GM12878 (cell line): ENCODE measurements around the gene TPRG1. TPM values are rescaled to one million over a fixed set of nuclear protein-coding genes. Genes with fewer than 3 reads are reported as not detected.

Experiments used
- ATAC-seq: fragments of 200-7000 bp; cut with Tn5 transposase; 3 replicates; pipeline ENCODE4 v1.9.1; 2020; ENCODE audit warnings: mild to moderate bottlenecking, moderate library complexity
- BruUV-seq: library from RNA; stranded (reverse); fragments of 400-500 nt; replicated peaks from 2 replicates; lab custom pipeline; 2021; lab: Mats Ljungman, UMichigan
- CTCF ChIA-PET: fragments of 300-600 bp; sonication (Branson Sonifier 250); formaldehyde crosslinking; extraction: SDS; loops from one replicate; lab custom pipeline; 2021; ENCODE audit warnings: inconsistent platforms; lab: Yijun Ruan, JAX
- POLR2A ChIA-PET: fragments of 350-600 bp; formaldehyde crosslinking; extraction: SDS; loops from one replicate; lab custom pipeline; 2021; ENCODE audit warnings: inconsistent platforms; lab: Charles Lee
- RAD21 ChIA-PET: fragments of 300-600 bp; sonication (Branson Sonifier 250); formaldehyde crosslinking; loops from one replicate; lab custom pipeline; 2023; ENCODE audit warnings: antibody characterized with exemption; ENCODE audit not compliant: unreplicated experiment; lab: Charles Lee
- SMC1A ChIA-PET: fragments of 300-600 bp; sonication (Branson Sonifier 250); formaldehyde crosslinking; loops from one replicate; lab custom pipeline; 2023; ENCODE audit not compliant: unreplicated experiment, uncharacterized antibody; lab: Charles Lee
- DNase-seq: peaks from one replicate; pipeline ENCODE4 v3.0.0-alpha.2; 2011; ENCODE audit warnings: low read depth, low spot score
- FAIRE-seq: peaks from 3 replicates; lab custom pipeline; 2011; peaks lifted over from hg19 to GRCh38; lab: Jason Lieb, UNC
- H2AFZ ChIP-seq: 2 replicates; pipeline ENCODE4 v1.6.0; 2011; ENCODE audit warnings: low read depth, low read length, control low read depth; ENCODE audit not compliant: control insufficient read depth
- H3K27ac ChIP-seq: 2 replicates; pipeline ENCODE4 v1.5.1; 2011; ENCODE audit warnings: control low read depth; ENCODE audit not compliant: control insufficient read depth, insufficient read depth
- H3K27me3 ChIP-seq, 2 experiments: replicated peaks in 1 of 2; 2 replicates each; pipeline versions ENCODE4 v1.6.0 to v1.6.1; 2011; ENCODE audit warnings: low read length in 1 of 2; ENCODE audit not compliant: control insufficient read depth in 2 of 2, insufficient read depth in 2 of 2
- H3K36me3 ChIP-seq, 2 experiments: 2 replicates each; pipeline ENCODE4 v1.5.1; 2011; ENCODE audit warnings: low read length in 1 of 2; ENCODE audit not compliant: control insufficient read depth in 2 of 2, insufficient read depth in 2 of 2
- H3K4me1 ChIP-seq: 2 replicates; pipeline ENCODE4 v1.6.1; 2011; ENCODE audit warnings: mild to moderate bottlenecking, low read length, moderate library complexity, mixed read lengths; ENCODE audit not compliant: control insufficient read depth, insufficient read depth
- H3K4me2 ChIP-seq: 2 replicates; pipeline ENCODE4 v1.6.0; 2011; ENCODE audit warnings: control low read depth; ENCODE audit not compliant: control insufficient read depth, insufficient read depth
- H3K4me3 ChIP-seq: fragments of 200-600 bp; sonication (generic); 2 replicates; pipeline ENCODE4 v1.5.1; 2016
- H3K79me2 ChIP-seq: 2 replicates; pipeline ENCODE4 v1.6.0; 2011; ENCODE audit warnings: low read length; ENCODE audit not compliant: control insufficient read depth, insufficient read depth
- H3K9ac ChIP-seq: 2 replicates; pipeline ENCODE4 v1.8.0; 2011; ENCODE audit warnings: low read length, control low read depth, mixed read lengths; ENCODE audit not compliant: control insufficient read depth, insufficient read depth
- H3K9me3 ChIP-seq: replicated peaks from 3 replicates; pipeline ENCODE4 v1.5.1; 2011; ENCODE audit warnings: mild to moderate bottlenecking, low read length; ENCODE audit not compliant: control insufficient read depth, insufficient read depth
- H4K20me1 ChIP-seq: 2 replicates; pipeline ENCODE4 v1.6.0; 2011; ENCODE audit not compliant: control insufficient read depth, insufficient read depth
- ESRRA ChIP-seq: IDR thresholded peaks from 2 replicates; pipeline ENCODE4 v1.6.1; 2012; ENCODE audit warnings: mild to moderate bottlenecking, low read length, improper control_type of control experiment
- IKZF2 ChIP-seq, 2 experiments: fragments of 450-650 bp; IDR thresholded peaks; 2 replicates each; pipeline ENCODE4 v1.6.1; 2017; ENCODE audit warnings: mild to moderate bottlenecking in 2 of 2, moderate library complexity in 2 of 2
- KDM1A ChIP-seq: fragments of 200-600 bp; sonication (generic); IDR thresholded peaks from 2 replicates; pipeline ENCODE4 v1.6.1; 2016; ENCODE audit warnings: borderline replicate concordance
- KLF5 ChIP-seq: fragments of 450-650 bp; IDR thresholded peaks from 2 replicates; pipeline ENCODE4 v1.6.1; 2014; ENCODE audit warnings: mild to moderate bottlenecking; ENCODE audit not compliant: partially characterized antibody
- MEF2A ChIP-seq: IDR thresholded peaks from 2 replicates; pipeline ENCODE4 v1.6.1; 2011; ENCODE audit warnings: low read depth, mild to moderate bottlenecking, low read length, moderate library complexity; ENCODE audit not compliant: insufficient read depth
- MTA3 ChIP-seq: IDR thresholded peaks from 2 replicates; pipeline ENCODE4 v1.6.1; 2012; ENCODE audit warnings: low read length, inconsistent platforms, borderline replicate concordance
- NR2C2 ChIP-seq: IDR thresholded peaks from 2 replicates; pipeline ENCODE4 v1.6.1; 2011; ENCODE audit warnings: borderline replicate concordance, low read depth; ENCODE audit not compliant: control insufficient read depth, insufficient read length
- PAX8 ChIP-seq: fragments of 450-650 bp; IDR thresholded peaks from 2 replicates; pipeline ENCODE4 v1.6.1; 2017; ENCODE audit warnings: mild to moderate bottlenecking, moderate library complexity
- POLR2A ChIP-seq: IDR thresholded peaks from 2 replicates; pipeline ENCODE4 v1.6.1; 2011; ENCODE audit warnings: low read depth, mild to moderate bottlenecking, low read length
- RAD51 ChIP-seq: fragments of 450-650 bp; IDR thresholded peaks from 2 replicates; pipeline ENCODE4 v1.6.1; 2016; ENCODE audit warnings: moderate library complexity, mild to moderate bottlenecking, inconsistent platforms
- RB1 ChIP-seq: fragments of 450-650 bp; formaldehyde crosslinking; IDR thresholded peaks from 2 replicates; pipeline ENCODE4 v1.6.1; 2017; ENCODE audit warnings: mild to moderate bottlenecking, borderline replicate concordance
- RFX5 ChIP-seq: IDR thresholded peaks from 2 replicates; pipeline ENCODE4 v1.6.1; 2011; ENCODE audit warnings: low read depth, low read length, improper control_type of control experiment
- RUNX3 ChIP-seq: IDR thresholded peaks from 2 replicates; pipeline ENCODE4 v1.6.1; 2012; ENCODE audit warnings: low read length, inconsistent platforms
- SIN3A ChIP-seq: IDR thresholded peaks from 2 replicates; pipeline ENCODE4 v1.6.1; 2012; ENCODE audit warnings: low read depth, low read length, improper control_type of control experiment
- SIX5 ChIP-seq: IDR thresholded peaks from 2 replicates; pipeline ENCODE4 v1.6.1; 2011; ENCODE audit warnings: mild to moderate bottlenecking, low read depth, low read length, moderate library complexity; ENCODE audit not compliant: severe bottlenecking
- SMAD1 ChIP-seq: fragments of 450-650 bp; IDR thresholded peaks from 2 replicates; pipeline ENCODE4 v1.6.1; 2018; ENCODE audit warnings: mild to moderate bottlenecking, low read depth; ENCODE audit not compliant: partially characterized antibody
- STAT1 ChIP-seq: fragments of 450-650 bp; conservative IDR thresholded peaks from 2 replicates; pipeline ENCODE4 v1.6.1; 2014; ENCODE audit warnings: antibody characterized with exemption, mild to moderate bottlenecking
- SUPT20H ChIP-seq: IDR thresholded peaks from 2 replicates; pipeline ENCODE4 v1.6.1; 2011; ENCODE audit warnings: low read depth, mild to moderate bottlenecking, low read length, moderate library complexity, borderline replicate concordance; ENCODE audit not compliant: control insufficient read depth
- TARDBP ChIP-seq: IDR thresholded peaks from 2 replicates; pipeline ENCODE4 v1.6.1; 2016; ENCODE audit warnings: borderline replicate concordance
- ZNF207 ChIP-seq: fragments of 450-650 bp; IDR thresholded peaks from 2 replicates; pipeline ENCODE4 v1.6.1; 2014; ENCODE audit warnings: antibody characterized with exemption, mild to moderate bottlenecking, borderline replicate concordance
- ZNF217 ChIP-seq: fragments of 450-650 bp; IDR thresholded peaks from 2 replicates; pipeline ENCODE4 v1.6.1; 2017; ENCODE audit warnings: antibody characterized with exemption, mild to moderate bottlenecking
- ZNF622 ChIP-seq: fragments of 450-650 bp; IDR thresholded peaks from 2 replicates; pipeline ENCODE4 v1.6.1; 2017; ENCODE audit warnings: mild to moderate bottlenecking, inconsistent platforms
- WGBS: methylation state at CpG from one replicate; pipeline ENCODE4 v1.1.6; 2016; ENCODE audit warnings: low lambda C conversion rate; ENCODE audit not compliant: insufficient replicate concordance, insufficient coverage; ENCODE audit errors: missing lambda C conversion rate; 5-methylcytosine and 5-hydroxymethylcytosine counted together
- in situ Hi-C: fragments of 300-500 bp; cut with MboI; formaldehyde crosslinking; loops from 9 replicates; pipeline ENCODE4 v1.14.3; 2018; ENCODE audit warnings: mixed read lengths
- intact Hi-C: fragments of 100-400 bp; cut with micrococcal nuclease; formaldehyde crosslinking; loops from one replicate; pipeline ENCODE4 v1.14.2; 2022; ENCODE audit not compliant: unreplicated experiment
- polyA plus RNA-seq, 11 experiments: library from polyadenylated mRNA; depleted of rRNA in 4 of 11; unstranded in 6 of 11; stranded (reverse) in 5 of 11; fragments of >200 nt; fragmentation: Nextera tagmentation in 4 of 11; fragmentation: Illumina TruSeq in 1 of 11; extraction: Ambion mirVana in 4 of 11; extraction: Trizol in 1 of 11; gene quantifications; 1 replicate in 1 of 11; 2 replicates in 10 of 11; pipeline versions ENCODE4 v1.2.1 to v1.2.3, GENCODE V29; 2011 to 2016; ENCODE audit warnings: inconsistent platforms in 2 of 11, missing spikeins in 2 of 11, low read depth in 1 of 11
- total RNA-seq, 4 experiments: library from RNA; depleted of rRNA in 3 of 4; stranded (reverse); fragments of >200 nt in 3 of 4; fragmentation: Illumina TruSeq in 1 of 4; extraction: Trizol in 1 of 4; gene quantifications; 2 replicates each; pipeline versions ENCODE4 v1.2.1 to v1.2.3, GENCODE V29; 2013 to 2021
- TF ChIP-seq, protein P1 (sequence below): fragments of 450-650 bp; formaldehyde crosslinking; IDR thresholded peaks from 2 replicates; pipeline ENCODE4 v1.4.0; 2022; ENCODE audit warnings: mild to moderate bottlenecking, moderate library complexity
- TF ChIP-seq, protein P2 (sequence below): IDR thresholded peaks from 2 replicates; pipeline ENCODE4 v1.6.1; 2011; ENCODE audit warnings: mild to moderate bottlenecking, low read depth, low read length, moderate library complexity; ENCODE audit not compliant: insufficient replicate concordance

TPRG1 gene
- total and polyA plus RNA-seq, 10 of the 15 experiments (the other 5 are each of a cell fraction or from before 2014, with no cell fraction given) = 0.26 to 30.7 (median 3.6) TPM

DNA sequence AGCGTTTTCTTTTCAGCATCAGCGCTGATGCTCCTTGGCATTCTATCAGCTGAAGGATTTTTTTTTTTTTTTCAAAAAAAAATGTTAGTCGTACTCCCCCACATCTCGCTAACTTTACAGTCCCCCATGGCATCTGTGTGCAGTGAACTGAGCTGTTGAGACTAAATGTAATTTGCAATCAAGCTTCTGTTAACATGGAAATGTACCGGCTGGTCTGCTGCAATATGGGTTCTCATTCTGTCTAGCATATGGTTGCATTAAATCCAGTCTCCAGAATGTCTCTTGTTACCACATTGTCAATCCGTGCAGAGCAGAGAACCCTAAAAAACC lies 32.2 kb upstream of the TPRG1 start (continued):
- no peak for TF ChIP-seq RFX5
- no peak for TF ChIP-seq IKZF2 (IDR thresholded peaks at IDR 0.05)
- no peak for TF ChIP-seq ZNF207
- no peak for TF ChIP-seq RUNX3
- TF ChIP-seq KDM1A = no peak
- TF ChIP-seq ZNF217 = no peak
- TF ChIP-seq, protein P1, sequence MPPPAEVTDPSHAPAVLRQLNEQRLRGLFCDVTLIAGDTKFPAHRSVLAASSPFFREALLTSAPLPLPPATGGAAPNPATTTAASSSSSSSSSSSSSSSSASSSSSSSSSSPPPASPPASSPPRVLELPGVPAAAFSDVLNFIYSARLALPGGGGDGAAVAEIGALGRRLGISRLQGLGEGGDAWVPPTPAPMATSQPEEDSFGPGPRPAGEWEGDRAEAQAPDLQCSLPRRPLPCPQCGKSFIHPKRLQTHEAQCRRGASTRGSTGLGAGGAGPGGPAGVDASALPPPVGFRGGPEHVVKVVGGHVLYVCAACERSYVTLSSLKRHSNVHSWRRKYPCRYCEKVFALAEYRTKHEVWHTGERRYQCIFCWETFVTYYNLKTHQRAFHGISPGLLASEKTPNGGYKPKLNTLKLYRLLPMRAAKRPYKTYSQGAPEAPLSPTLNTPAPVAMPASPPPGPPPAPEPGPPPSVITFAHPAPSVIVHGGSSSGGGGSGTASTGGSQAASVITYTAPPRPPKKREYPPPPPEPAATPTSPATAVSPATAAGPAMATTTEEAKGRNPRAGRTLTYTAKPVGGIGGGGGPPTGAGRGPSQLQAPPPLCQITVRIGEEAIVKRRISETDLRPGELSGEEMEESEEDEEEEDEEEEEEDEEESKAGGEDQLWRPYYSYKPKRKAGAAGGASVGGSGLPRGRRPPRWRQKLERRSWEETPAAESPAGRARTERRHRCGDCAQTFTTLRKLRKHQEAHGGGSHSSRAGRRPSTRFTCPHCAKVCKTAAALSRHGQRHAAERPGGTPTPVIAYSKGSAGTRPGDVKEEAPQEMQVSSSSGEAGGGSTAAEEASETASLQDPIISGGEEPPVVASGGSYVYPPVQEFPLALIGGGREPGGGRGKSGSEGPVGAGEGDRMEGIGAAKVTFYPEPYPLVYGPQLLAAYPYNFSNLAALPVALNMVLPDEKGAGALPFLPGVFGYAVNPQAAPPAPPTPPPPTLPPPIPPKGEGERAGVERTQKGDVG = no peak
- no peak for TF ChIP-seq MTA3
- no peak for TF ChIP-seq POLR2A

DNA sequence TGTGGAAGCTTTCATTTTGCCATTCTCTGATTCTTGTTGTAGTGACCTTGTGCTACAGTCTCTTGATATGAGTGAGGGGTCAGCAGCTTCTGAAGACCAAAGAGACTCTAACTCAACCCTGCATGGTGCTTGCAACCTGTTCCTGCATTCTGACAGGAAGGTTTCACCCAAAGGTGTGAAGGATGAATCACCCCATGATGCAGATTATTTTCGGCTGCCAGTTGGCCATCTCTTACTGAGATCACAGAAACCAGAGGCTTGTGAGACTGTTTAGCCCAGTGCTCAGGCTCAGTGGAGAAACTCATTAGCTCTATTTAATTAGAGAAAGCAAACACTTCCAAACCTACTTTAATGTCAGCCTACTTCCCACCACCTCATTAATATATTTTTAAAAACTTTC lies 29.2 kb upstream of the TPRG1 start:
- no TSS peak for BruUV-seq
- H3K4me2 ChIP-seq = no peak overlapping the region
- no peak for TF ChIP-seq RAD51
- TF ChIP-seq SMAD1 = no peak
- no peak for TF ChIP-seq MEF2A
- TF ChIP-seq RB1 = no peak
- TF ChIP-seq SIX5 = no peak
- no peak for TF ChIP-seq RUNX3
- no peak for TF ChIP-seq PAX8
- TF ChIP-seq SIN3A = no peak
- TF ChIP-seq SUPT20H = no peak
- TF ChIP-seq STAT1 = no peak
- no peak for TF ChIP-seq NR2C2
- TF ChIP-seq TARDBP = no peak
- TF ChIP-seq, protein P2, sequence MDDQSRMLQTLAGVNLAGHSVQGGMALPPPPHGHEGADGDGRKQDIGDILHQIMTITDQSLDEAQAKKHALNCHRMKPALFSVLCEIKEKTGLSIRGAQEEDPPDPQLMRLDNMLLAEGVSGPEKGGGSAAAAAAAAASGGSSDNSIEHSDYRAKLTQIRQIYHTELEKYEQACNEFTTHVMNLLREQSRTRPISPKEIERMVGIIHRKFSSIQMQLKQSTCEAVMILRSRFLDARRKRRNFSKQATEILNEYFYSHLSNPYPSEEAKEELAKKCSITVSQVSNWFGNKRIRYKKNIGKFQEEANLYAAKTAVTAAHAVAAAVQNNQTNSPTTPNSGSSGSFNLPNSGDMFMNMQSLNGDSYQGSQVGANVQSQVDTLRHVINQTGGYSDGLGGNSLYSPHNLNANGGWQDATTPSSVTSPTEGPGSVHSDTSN = no peak
- TF ChIP-seq ZNF622 = no peak
- TF ChIP-seq ESRRA = no peak
- TF ChIP-seq KLF5 = no peak

More for the DNA sequence above, 29.2 kb upstream of the TPRG1 start:
- ChIA-PET SMC1A (interaction anchor here (0.6 to 1.0 kb wide), 2 partner anchors 474 to 1404 kb away, joined by 3 read pairs; no protein-coding TSS in a partner anchor), RAD21 (no interaction called here), CTCF (no interaction called here), POLR2A (no interaction called here)
- H4K20me1 ChIP-seq = no peaks in the 10 kb centered on the region
- no peak overlapping the region for H3K4me3 ChIP-seq
- H3K4me1 ChIP-seq = no peaks in the 10 kb centered on the region
- no peaks in the 10 kb centered on the region for H3K9me3 ChIP-seq
- DNase-seq (no peak), FAIRE-seq (no peak), ATAC-seq (no peak)
- 6% methylated on average over 1 of the region's 1 CpG for WGBS
- H3K79me2 ChIP-seq = no peaks in the 10 kb centered on the region
- no peaks in the 10 kb centered on the region for H3K36me3 ChIP-seq
- H3K9ac ChIP-seq = no peak overlapping the region
- H2AFZ ChIP-seq = no peak overlapping the region
- H3K27me3 ChIP-seq = peaks cover 1 to 5% of the 10 kb centered on the region in 2 experiments; a peak in 3 of 4 replicates
- no peak overlapping the region for H3K27ac ChIP-seq
- in situ Hi-C loops = no loop called here
- intact Hi-C loops = loop anchor here (5.0 to 10.0 kb wide), 2 partner anchors 100 to 188 kb away; no protein-coding TSS in a partner anchor
